GM18505 (cell line): ENCODE data around the gene CUEDC1.

Experiments
- ATAC-seq: cut with Tn5 transposase; IDR thresholded peaks from one replicate; pipeline ENCODE4 v1.9.1; 2021; ENCODE audit not compliant: unreplicated experiment
- POLR2A ChIP-seq: IDR thresholded peaks from 4 replicates; pipeline ENCODE4 v1.6.1; 2011; ENCODE audit warnings: borderline replicate concordance; ENCODE audit not compliant: insufficient read depth, insufficient read length; ENCODE audit errors: extremely low read depth

CUEDC1 gene, protein sequence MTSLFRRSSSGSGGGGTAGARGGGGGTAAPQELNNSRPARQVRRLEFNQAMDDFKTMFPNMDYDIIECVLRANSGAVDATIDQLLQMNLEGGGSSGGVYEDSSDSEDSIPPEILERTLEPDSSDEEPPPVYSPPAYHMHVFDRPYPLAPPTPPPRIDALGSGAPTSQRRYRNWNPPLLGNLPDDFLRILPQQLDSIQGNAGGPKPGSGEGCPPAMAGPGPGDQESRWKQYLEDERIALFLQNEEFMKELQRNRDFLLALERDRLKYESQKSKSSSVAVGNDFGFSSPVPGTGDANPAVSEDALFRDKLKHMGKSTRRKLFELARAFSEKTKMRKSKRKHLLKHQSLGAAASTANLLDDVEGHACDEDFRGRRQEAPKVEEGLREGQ

DNA sequence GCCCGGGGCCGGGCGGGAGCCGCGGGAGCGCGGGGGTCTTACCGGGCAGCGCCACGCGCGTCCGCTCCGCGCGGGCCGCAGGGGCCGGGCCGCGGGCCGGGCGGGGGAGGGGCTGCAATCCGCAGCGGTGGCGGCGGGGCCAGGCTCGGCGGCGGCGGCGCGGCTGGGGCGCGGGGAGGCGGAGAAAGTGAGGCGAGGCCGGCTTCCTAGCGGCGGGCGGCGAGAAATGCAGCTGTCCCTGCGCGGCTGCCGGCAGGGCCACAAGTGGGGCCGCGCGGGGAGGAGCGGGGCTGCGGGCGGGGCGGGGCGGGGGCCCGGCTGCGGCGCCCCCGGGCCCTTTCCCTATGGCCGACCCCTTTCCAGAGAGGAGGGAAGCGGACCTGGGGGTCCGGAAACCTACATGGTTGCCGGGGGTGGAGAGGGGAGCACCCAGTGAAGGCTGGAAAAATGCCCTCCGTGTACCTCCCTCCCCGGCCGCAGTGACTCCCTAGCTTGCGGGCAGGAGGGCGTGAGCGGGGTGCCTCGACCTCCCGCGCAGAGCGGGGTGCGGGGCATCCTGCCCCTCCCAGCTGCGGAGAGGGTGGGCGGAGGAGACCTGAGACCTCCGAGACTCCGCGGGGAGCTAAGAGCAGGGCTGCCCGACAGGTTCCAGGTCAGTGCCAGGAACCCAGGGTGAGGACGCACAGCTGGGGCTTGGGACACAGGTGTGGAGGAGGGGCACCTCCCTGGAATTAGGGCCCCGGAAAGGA, at the start of gene CUEDC1:
CUEDC1 (minus strand) TSS at position 230 of the 749 bp plus-strand sequence. CDS start 69,848 bp downstream, outside the sequence.
- TF ChIP-seq POLR2A = no peak
- ATAC-seq = peak; percentile 46

DNA sequence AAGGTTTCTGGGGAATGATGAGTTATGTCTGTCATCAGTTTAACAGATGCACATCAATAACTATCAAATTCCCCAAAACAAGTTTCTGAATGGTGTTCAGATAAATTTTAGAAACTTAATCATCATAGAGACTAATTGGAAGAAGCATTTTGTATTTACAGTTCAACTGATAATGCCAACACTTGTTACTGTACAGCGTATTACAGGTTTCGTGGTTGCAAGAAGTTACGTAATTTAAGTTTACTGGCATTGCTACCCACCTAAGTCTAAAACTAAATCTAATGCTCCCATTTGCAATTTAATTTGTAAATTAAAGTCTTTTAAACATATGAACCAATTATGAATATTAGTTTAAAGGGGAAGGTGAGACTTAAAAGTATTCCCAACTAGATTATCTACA, 48.8 kb upstream of the CUEDC1 start:
- ATAC-seq = no peak
- no peak for TF ChIP-seq POLR2A

DNA sequence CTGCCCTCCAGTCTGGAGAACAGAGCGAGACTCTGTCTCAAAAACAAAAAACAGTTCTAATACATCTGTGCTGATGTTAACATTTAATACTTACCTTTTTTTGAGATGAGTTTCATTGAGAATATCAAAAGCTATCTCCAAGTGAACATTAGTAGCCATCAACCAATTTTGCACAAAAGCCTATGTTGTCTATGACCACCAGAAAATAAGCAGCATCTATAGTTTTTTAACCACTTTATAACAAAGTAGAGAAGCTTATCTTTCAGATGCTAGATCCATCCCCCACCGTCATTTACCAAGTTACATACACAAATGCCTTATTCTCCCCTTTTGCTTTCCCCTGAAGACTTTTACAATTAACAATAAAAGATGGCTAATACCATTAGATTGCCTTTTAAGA, 47.8 kb upstream of the CUEDC1 start:
- TF ChIP-seq POLR2A = no peak
- no peak for ATAC-seq

DNA sequence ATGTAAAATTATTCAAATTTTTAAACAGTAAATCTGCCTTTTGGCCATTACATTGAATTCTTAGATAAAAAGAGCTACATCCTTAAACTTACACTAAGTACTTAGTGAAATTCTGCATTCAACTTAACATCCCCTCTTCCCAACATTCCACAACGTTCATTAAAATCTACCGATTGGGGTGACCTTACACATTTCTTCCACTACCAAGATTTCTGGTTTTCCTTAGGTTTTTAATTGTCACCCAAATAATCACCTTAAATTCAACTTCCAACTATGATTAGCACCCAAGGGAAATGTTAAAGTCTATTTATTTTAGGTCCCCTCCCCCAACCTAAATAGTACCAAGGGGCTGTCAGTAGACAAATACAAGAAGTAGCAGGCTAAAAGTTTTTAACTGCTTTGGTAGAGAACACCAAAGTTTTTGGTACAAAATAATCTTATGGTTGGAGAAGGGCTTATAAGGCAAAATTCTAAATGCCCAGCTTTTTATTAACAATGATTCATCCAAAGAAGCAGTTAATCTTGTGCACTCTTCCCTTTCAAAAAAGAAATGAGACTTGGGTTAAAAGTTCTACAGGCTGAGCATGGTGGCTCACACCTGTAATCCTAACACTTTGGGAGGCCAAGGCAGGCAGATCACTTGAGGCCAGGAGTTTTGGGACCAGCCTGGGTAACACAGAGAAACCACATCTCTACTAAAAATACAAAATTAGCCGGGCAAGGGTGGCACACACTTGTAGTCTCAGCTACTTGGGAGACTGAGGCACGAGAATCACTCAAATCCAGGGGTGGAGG, 47.1 kb upstream of the CUEDC1 start:
- no peak for ATAC-seq
- no peak for TF ChIP-seq POLR2A

DNA sequence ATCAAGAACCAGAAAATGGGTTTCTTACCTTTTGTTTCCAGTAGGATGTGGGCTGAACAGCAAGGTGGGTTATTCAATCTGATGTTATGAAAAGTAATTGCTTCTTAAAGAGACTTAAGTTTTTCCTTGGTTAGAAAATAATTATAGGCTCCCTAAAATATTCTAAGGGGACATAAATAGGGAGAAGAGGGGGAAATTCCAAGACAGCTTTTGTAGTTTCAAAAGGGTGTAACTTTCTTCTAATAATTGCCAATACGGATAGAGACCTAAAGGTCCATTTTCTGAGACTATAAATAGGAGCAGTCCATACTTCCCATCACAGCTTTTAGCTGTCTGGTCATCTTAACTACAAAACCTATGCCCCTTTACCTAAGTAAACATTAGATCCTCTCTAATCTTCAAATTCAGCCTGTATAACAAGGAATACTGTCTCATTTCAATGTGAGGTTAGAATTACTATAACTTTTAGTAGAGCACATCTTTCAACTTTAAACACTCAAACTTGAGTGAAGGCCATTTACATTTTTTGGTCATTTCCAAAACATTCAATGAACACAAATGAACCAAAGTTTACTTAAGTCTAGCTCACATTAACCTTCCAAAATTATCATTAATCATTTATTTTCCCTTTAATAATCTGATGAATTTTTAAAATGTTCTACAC, 46.4 kb upstream of the CUEDC1 start:
- TF ChIP-seq POLR2A = peak; percentile 25
- no peak for ATAC-seq

DNA sequence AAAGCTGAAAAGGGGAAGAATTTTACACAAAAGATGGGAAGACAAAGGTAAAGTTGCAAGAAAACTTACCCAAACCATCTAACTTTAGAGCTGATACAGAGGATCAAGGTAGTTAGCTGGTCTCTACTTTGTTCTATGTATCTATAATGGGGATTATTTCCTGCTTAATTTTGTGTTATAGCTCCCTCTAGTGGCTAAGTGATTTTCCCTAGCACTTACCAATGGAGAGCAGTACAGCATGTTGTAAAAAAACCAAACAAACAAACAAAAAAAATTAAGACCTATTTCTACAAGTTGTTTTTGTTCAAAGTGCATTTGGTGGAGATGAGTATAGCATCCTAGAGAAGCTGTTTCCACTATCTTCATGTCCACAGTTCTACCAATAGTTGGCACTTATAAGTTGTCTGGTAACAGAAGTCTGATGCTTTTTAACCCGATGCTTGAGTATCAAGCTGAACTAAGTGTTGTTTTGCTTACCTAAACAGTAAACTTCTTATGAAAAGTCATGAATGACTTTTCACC, 44.3 kb upstream of the CUEDC1 start:
- ATAC-seq = peak; percentile 44
- peak; percentile 43 for TF ChIP-seq POLR2A

DNA sequence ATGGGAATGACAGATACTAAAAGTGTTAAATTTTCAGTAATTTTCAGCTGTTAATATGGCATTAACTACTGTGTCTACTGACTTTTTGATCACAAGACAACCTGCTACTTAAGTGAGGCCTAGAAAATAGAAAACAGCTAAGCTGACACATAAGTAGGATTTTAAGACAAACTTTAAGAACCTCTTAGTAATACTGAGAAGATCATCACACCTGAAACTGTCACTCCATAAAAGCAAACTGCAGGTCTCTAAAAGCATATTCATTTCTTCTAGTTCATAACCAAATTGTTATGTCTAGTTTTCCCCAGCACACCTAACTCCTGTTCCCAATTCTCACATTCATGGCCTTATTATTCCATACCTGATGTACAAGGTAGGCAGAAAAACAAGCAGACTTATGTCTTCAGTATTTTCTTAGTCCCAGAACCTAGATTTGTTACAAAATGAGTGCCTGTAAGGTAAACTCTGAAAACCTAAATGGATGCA, 43.8 kb upstream of the CUEDC1 start:
- ATAC-seq = no peak
- TF ChIP-seq POLR2A = no peak

DNA sequence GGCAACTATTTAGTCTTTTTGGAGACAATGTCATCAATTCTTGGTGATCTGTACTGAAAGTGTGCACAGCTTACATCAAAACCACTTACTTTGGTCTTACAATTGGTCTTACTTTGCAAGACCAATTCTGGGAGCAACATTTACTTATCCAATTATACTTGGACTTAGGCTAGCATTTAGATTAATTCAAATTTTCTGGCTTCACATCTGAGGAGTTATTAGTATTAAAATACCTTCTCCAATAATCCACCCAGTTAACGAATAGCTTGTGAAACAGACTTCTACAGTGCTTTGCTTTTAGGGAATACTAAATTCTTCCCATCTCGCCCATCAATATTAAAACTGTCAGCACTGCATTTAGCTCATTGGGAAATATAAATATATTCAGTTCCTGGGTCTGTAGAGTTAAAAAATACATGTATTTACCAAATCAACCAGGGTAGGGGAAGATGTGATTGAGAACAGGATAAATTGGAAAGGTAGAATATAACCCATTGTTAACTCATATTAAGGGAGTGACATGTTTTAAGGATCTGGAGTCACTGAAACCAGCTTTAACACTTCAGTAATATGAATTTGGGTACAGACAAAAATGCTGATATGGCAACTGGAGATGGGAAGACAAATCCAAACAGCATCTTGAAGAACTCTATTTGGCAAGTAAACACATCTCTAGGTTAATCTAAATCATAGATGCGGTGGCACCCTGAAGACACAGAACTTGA, 42.0 kb upstream of the CUEDC1 start:
- ATAC-seq = no peak
- TF ChIP-seq POLR2A = no peak

DNA sequence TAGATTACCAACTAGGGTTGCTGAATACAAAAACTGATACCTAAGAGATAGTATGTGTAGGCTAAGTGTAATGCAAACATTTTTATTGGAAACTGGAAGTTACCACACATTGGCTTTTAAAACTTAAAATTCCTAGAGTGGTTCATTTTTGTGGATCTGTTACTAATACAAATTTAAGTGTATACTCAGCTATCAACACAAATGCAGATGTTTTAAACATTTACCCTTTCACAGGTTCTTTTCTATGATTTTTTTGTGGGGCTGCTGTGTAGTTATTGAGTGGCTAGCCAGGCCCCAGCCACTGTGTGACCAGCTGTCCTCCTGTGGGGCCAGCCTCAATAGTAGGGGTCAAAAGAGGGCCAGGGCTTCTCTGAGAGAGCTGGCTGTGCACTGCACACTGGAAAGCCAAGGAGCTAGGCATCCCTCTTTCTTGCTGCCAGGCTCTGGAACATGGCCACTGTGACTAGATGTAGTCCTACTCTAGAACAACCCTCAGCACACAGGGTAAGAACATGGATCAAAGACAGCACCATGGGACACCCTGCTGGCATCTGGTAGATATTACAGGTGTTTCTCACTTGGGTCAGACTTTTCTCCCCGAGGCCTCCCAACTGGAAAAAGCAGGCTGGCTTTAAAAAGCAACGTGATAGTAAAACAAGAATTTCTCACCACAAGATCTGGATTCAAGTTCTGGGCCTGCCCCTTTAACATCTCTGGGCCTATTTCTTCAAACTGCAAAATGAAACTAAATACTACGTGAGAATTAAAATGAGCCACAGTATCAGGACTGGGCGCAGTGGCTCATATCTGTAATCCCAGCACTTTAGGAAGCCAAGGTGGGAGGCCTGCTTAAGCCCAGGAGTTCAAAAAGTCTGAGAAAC, 40.1 kb upstream of the CUEDC1 start:
- peak; percentile 40 for TF ChIP-seq POLR2A
- no peak for ATAC-seq

DNA sequence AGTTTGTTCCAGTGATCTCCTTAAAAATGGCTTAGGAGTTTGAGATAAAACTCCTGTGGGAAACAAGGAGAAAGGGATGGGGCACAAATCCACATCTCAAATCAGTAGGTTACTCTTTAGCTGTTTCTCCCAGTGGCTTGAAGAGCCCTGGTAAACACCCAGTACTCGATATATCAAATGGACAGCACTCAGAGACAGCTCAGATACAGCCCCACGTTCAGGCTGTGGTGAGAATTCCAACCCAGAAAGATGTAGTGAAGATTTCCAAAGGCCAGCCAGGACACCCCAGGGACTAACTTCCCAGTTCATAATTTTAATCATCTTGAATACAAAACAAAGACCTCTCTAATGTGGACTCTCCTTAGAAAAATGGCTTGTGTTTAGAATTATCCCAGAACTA, 39.2 kb upstream of the CUEDC1 start:
- TF ChIP-seq POLR2A = no peak
- no peak for ATAC-seq
